ENCODE measurements around the gene EZH1.
A peak's percentile ranks its signal among the peaks of the same experiment; 100 is the strongest.

Gene EZH1

DNA sequence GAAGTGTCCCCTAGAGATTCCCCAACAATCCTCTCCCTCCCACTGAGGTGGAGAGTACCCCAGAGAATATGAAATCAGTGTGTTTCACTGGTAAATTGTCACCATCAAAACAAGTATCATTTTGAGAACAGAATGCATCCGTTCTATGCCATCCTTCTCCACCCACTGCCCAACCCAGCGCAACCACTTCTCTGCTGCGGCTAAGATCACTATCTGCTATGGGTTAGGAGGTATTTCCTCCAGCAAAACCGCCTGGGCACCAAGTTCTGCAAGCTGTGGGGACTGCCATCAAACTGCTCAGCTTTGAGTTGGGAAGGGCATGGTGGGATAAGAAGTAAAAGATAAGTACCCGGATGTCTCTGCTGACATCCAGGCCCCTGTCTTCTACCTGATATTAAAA, 38.1 kb downstream of the EZH1 start:
- DNase-seq, result no peak

DNA sequence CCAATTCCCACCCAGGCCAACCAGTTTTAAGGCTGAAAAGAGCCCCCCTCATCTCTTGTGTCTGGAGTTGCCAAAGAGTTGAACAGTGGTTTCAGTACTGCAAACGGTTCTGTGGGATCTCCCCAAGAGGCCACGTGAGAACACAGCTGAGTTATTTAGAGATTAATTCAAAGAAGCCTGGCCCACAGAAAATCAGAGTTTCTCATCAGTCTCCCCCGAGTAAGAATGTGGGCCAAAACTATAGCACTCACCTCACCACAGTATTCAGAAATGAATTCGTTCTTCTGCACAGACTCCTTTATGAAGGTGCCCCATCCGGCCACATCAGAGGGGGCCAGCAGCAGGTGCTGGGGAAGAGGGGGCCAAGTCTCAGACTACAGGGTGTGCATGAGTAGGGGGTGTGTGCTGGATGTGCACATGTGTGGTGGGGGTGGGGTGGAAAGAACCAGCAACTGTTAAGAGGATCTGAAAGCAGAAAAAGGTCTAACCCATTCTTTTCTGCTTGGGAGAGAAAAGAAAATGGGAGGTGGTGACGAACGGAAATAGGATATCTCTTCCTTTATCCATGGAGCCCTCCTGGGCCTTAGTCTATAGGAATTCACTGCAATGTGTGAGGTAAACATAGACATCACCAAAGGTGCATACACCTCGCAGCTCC, 39.9 kb downstream of the EZH1 start:
- DNase-seq, result peak; percentile 45

DNA sequence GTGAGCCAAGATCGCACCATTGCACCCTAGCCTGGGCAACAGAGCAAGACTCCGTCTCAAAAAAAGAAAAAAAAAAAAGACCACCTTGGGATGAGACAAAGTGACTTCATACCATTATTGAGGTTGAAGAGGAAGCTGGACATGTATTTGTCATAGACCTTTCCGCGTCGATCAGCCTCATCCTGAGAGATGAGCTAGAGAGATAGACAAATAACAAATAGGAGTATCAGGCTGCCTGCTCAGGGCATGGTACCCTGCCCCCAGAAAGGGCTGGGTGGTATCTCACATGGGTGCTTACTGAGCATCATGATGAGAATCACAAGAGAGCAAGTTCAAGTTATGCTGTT, 40.4 kb downstream of the EZH1 start:
- DNase-seq, result no peak

DNA sequence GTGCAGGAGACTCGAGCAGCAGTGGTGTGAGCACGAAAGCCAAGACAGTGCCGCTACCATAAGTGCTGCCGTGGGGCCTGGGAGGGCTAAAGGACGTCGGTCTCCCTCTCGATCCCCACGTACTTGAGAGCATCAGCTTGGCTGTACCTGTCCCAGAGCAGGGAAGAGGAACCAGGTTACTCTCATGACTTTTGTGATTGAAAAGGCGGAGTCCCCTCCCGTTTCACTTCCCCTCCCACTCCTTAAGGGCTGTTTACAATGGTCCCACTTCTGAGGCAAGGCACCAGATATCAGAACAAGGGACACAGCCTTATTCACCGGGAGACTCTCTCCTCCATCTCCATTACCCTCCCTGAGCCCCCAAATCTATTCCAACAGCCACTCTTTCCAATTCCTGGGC, 42.4 kb downstream of the EZH1 start:
- no peak for DNase-seq

DNA sequence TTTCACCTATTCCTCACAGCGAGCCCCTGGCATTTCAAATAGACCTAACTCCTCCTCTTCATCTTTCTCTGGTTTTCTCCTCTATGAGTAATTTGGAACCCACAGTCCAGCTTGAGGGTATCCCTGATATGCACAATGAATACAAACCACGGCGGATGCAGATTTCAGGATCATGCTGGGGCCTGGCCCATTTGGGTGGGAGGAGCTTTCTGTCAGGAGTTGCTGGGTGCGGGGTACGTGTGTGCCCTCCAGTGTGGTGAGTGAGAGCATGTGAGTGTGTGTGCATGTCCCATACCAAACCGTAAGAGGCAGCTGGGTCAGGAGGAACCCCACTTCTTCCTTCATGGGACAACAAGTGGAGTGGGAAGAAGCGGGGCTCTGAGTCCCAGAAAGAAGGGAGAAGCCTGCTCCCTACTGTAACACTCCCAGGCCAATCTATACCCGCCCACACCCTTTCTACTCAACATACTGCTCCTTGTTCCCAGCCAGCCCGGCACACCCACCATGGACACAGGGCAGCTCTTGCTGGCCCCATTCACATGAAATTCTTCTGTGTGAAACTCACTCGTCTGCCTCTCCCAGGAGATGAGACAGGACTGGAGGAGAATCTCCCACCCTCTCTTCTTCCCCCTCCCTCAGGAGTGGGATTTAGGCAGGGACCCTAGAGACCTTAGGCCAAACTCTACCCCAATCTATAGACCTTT, 44.1 kb downstream of the EZH1 start:
- no peak for DNase-seq

DNA sequence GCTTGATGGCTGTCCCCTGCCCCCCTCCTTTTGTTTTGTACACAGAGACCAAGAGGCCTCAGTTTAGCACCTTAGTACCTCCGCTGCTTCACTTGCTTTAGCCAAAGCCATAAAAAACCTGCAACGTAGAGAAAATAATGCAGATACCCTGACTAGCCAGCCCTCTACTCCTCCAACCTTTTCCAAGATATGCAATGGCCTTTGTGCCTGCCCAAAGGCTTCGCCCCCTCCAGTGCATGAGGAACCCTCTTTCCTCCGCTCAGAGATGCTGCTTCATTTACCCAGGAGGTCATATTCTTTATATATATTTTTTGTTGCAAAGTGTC, 45.5 kb downstream of the EZH1 start:
- no peak for DNase-seq

DNA sequence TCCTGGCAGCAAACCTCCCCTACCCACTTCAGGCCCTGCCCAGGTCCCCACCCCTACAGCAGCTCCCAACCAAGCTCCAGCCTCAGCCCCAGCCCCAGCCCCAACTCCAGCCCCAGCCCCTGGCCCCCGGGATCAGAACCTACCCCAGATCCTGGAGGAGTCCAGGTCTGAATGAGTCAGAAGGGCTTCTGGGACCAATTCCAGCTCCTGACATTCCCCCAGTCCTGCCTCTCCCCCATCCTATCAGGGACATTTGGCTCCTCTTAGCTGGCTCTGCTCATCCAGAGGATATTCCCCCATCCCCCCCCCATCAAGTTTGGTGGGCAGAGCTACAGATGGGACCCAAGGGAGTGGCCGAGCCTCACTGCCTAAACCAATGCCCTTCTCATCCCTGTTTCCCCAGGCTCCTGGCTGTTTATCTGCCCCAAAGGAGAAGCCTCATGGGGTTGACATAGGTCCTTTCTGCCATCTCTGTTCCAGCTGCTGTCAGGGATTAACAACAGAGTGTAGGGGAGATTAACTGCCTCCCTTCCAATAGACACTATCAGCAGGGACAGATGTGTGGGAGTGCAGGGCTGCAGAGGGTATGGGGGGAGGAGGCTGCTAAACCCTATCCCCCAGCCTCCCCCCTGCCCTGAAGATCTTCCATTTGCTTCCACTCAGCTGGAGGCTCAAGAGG, 46.0 kb downstream of the EZH1 start:
- DNase-seq, result no peak

DNA sequence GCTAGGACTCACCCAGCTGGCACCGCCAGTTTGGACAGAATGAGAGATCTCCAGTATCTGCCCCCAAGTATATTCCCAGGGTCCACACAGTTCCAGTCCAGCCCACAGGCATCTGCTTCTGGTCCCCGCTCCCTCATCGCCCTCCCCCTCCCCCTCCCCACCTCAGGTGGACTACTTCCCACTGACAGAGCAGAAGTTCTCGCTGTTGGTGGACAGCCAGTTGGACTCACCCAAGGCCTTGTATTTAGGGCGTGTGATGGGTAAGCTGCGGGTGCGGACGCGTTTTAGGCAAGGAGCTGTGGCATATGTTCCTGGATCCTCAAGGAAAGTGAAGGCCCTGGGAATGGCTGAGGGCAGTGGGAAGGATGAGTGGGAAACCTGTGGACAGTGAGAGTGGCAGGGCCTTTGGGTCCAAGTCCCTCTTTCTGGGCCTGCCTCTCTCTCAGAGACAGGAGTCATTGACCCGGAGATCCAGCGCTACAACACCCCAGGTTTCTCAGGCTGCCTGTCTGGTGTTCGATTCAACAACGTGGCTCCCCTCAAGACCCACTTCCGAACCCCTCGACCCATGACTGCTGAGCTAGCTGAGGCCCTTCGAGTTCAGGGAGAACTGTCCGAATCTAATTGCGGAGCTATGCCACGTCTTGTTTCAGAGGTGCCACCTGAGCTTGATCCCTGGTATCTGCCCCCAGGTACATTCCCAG, 47.6 kb downstream of the EZH1 start:
- no peak for DNase-seq

DNA sequence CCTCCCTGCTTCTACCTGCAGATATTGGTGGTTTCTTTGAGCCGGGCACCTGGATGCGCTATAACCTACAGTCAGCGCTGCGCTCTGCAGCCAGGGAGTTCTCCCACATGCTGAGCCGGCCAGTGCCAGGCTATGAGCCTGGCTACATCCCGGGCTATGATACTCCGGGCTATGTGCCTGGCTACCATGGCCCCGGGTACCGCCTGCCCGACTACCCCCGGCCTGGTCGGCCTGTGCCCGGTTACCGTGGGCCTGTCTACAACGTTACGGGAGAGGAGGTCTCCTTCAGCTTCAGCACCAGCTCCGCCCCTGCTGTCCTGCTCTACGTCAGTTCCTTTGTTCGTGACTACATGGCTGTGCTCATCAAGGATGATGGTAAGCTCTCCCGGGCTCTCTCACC, 49.3 kb downstream of the EZH1 start:
- no peak for DNase-seq

DNA sequence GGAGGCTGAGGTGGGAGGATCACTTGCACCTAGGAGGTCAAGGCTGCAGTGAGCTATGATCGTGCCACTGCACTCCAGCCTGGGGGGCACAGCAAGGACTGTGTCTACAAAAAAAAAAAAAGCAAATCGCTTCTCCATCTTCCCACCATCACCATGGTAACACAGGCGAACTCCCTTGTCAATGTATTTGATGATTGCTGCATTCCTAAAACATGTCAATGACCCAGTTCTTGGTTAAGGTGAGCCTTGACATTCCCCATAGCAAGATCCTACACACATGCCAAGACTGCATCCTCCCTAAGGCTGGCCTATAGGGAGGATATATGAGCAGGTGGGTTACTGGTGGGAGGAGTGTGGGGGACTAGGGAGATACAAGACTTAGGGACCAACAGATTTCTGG, 50.3 kb downstream of the EZH1 start:
- no peak for DNase-seq

DNA sequence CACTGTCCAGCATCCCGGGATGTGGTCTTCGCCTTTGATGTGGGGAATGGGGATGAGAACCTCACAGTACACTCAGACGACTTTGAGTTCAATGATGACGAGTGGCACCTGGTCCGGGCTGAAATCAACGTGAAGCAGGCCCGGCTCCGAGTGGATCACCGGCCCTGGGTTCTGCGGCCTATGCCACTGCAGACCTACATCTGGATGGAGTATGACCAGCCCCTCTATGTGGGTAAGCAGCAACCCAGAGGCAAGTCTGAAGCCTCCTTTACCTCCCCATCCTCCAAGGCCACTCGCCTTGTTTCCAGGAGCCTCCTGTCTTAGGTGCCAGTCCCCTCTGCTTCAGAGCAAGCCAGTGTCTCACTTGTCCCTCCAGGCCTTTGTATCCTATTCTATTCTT, 52.4 kb downstream of the EZH1 start:
- DNase-seq, result no peak

DNA sequence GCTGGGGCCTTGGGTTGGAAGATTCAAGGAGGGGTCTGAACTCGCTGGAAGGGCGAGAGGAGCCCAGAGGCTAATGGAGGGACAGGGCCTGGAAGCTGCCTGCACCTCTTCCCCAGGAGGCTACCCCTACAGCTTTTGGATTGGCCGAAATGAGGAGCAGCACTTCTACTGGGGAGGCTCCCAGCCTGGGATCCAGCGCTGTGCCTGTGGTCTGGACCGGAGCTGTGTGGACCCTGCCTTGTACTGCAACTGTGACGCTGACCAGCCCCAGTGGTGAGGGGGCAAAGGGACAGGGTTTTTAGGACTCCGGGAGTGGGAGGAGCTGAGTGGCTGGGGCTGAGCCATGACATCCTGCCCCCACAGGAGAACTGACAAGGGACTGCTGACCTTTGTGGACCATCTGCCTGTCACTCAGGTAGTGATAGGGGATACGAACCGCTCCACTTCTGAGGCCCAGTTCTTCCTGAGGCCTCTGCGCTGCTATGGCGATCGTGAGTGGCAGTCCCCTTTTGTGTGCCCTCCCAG, 53.8 kb downstream of the EZH1 start:
- DNase-seq, result no peak

DNA sequence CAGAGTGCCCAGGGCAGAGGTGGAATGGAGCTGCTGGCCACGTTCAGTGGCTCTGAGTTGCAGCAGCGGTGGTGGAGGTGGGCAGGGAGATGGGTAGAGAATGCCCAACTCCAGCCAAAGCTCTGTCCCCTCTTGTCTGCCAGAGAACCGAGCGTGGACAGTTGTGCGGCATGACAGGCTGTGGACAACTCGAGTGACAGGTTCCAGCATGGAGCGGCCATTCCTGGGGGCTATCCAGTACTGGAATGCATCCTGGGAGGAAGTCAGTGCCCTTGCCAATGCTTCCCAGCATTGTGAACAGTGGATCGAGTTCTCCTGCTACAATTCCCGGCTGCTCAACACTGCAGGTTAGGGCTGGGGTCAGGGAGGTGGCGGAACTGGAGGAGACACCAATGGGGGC, 54.2 kb downstream of the EZH1 start:
- no peak for DNase-seq

DNA sequence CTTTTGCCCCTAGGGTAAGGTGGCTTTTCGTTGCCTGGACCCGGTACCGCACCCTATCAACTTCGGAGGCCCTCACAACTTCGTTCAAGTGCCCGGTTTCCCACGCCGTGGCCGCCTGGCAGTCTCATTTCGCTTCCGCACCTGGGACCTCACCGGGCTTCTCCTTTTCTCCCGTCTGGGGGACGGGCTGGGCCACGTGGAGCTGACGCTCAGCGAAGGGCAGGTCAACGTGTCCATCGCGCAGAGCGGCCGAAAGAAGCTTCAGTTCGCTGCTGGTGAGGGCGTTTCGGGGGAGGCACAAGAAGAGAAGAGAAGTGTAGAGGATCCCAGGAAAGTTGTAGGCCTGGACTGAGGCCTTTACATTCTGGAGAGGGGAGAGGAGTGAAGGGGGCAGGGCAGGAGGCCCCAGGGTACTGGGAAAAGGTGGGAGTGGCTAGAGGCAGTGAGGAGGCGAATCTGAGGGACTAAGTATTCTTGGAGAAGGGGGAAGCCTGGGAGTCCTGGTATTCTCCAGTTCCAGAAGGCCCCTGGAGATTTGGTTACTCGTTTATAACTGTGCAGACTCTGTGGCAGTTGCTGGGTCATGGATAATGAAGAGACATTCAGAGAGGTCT, 57.0 kb downstream of the EZH1 start:
- DNase-seq, result no peak

DNA sequence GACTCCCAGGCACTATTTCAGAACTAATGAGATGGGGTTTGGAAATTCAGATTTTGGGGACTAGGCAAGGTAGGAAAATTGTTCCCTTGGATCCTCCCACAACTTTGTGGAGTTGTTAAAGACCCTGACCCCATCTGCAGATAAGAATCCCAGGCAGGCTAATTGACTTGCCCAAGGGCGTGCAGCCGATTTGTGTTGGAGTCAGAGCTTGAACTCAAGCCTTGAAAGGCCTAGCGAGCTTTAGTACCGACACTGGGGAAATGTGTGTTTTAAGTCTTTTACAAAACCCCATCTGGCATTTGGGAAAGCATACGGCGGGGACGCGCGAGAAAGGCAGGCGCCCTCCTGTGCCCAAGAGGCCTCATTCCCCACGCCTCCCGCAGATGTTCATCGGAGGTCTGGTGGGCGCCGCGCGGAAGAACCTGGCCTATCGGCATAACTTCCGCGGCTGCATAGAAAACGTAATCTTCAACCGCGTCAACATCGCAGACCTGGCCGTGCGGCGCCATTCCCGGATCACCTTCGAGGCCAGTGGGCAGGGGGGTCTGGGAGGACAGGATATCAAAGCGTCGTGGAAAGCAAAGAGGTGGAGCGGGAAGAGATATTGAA, 58.2 kb downstream of the EZH1 start:
- no peak for DNase-seq

DNA sequence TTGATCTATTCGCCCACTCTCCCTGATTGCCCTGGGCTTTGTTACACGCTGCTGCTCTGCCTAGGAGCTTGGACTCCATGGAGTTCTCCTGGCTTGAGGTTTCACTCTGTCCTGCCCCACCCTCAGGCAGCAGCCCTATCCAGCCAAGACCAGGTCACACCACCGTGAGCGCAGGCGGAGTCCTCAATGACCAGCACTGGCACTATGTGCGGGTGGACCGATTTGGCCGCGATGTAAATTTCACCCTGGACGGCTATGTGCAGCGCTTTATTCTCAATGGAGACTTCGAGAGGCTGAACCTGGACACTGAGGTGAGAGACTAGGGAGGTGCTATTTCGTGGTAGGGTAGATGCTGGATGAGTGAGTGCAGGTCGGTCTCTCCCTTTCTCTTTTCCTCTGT, 59.0 kb downstream of the EZH1 start:
- DNase-seq, result no peak

DNA sequence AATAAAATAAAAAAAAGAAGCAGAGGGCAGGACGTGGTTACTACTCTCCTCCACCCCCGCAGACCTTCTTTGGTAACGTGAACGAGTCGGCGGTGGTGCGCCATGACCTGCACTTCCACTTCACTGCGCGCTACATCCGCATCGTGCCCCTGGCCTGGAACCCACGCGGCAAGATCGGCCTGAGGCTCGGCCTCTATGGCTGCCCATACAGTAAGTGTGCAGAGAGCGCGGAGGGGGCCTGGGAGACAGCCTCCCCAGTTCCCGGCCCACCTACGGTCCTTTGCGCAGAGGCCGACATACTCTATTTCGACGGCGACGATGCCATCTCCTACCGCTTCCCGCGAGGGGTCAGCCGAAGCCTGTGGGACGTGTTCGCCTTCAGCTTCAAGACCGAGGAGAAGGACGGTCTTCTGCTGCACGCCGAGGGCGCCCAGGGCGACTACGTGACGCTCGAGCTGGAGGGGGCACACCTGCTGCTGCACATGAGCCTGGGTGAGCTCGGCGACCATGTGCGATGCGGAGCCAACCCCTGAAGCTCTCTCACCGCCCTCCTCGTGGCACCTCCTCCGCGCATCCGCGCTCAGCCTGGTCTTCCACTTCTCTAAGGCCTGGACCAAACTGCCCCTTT, 59.8 kb downstream of the EZH1 start:
- no peak for DNase-seq

DNA sequence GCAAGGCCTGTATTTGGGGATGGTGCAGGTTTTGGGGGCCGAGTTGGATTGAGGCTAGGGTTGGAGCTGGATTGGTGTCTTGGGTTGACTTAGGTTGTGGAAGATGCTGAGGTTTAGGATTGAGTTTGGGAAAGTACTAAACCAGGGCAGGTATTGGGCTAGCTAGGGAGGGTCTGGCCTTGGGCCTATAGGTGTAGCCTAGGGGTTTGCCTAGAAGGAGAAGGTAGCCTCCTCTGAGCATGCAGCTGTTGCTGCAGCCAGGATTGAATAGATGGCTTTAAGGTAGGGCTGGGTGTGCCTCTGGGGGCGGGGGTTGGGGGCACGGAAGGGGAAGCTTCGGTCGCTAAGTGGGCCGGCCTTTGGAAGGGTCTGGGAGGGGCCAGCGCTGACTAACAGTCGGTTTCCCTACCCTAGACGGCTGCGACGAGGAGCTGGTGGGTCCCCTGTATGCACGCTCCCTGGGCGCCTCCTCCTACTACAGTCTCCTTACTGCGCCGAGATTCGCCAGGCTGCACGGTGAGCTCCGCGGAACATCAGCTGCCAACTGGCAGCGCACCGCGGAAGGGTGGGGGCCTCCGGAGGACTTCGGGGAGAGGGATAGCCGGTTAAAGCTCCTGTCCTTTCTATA, 61.3 kb downstream of the EZH1 start:
- no peak for DNase-seq

DNA sequence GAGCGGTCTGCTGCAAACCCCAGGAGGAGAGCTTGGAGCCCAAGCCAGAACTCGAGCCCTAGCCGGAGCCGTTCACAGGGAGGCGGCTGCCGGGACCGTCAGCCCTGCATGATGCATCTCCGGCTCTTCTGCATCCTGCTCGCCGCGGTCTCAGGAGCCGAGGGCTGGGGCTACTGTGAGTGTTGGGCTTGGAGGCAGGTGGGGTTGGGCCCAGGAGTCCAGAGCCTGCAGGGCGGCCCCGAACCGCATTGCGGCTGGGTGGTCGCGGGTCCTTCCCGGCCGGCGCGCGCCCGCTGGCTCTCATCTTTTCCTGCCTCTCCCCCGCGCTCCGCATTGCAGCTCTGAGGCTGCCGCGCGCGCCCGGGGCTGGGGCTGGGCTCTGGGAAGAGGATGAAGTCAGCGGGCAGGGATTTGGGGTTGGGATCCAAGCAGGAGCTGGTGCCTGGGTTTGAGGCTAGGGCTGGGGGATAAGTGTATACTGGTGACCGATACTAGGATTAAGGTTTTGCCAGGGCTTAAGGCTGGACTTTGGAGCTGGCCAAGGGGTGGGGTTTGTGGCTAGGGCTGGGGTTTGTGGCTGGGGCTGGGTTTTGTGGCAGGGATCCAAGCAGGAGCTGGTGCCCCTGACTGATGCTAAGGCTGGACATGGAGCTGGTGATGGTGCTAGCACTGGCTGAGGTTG, 62.0 kb downstream of the EZH1 start:
- DNase-seq, result no peak

DNA sequence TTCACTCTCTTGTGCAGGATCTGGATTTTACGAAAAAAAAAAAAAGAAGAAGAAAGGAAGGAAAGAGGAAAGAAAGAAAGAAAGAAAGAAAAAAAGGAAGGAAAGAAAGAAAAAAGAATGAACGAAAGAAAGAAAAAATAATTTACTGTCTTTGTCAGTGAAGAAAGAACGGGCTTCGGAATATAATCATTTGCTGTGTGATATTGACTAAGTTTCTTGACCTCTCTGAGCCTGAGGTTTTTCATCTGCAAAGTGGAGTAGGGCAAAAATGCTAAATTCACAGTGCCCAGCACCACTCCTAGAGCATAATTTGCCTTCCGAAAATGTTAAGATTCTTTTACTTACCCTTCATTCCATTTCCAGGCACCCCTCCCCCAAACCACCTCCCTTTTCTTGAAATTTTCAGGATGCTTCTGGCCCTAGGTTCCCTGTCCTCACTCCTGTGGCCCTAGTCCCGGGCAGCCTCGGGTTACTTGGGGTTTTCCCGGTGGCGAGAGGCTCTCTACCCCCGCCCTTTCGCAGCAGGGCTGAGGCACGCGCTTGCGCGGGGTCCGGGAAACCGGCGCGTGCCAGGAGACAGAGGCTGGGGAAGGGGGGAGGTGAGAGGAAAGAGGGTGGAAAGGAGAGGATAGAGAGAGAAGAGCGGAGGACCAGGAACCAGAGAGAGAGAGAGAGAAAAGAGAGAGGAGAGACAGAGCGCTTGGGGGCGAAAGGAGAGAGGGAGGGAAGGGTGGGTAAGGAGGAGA, 62.7 kb downstream of the EZH1 start, which contains the start of gene CNTNAP1:
Gene CNTNAP1 (plus strand): TSS at position 556 of the 746 bp plus-strand sequence. CDS start 299 bp downstream, outside the sequence.
- no peak for DNase-seq

All from NK-92 treated with Interleukin-12 subunit alpha and Interleukin-12 subunit beta, amount 100 ng/mL, for 24 hours (cell line).